Gastroesophageal sphincter (tissue), 4 donors: Measurements from ENCODE around the gene SIRT4. TPM values are rescaled to one million over a fixed set of nuclear protein-coding genes. Genes with fewer than 3 reads are reported as not detected.

Experiments
- ATAC-seq: fragments of 150-250 bp; one replicate; pipeline ENCODE4 v1.9.1; 2016; ENCODE audit warnings: mild to moderate bottlenecking, moderate library complexity
- H3K27ac ChIP-seq, 4 donors: fragments of 200-600 bp; sonication (generic) in 3 of 4; 1 replicate in 3 of 4; 2 replicates in 1 of 4; pipeline ENCODE4 v1.5.1; 2016 to 2019
- H3K27me3 ChIP-seq: fragments of 200-600 bp; sonication (generic); one replicate; pipeline ENCODE4 v1.5.1; 2019
- H3K36me3 ChIP-seq, 2 donors: fragments of 200-600 bp; sonication (generic); one replicate each; pipeline ENCODE4 v1.5.1; 2019; ENCODE audit warnings: control low read depth in 1 of 2
- H3K4me1 ChIP-seq, 3 donors: fragments of 200-600 bp; sonication (generic); 1 replicate in 2 of 3; 2 replicates in 1 of 3; pipeline ENCODE4 v1.5.1; 2016 to 2019; ENCODE audit warnings: control low read depth in 2 of 3
- H3K4me3 ChIP-seq, 2 donors: fragments of 200-600 bp; sonication (generic); one replicate each; pipeline ENCODE4 v1.5.1; 2019; ENCODE audit warnings: mild to moderate bottlenecking in 1 of 2, moderate library complexity in 1 of 2
- H3K9me3 ChIP-seq, 3 donors: fragments of 200-600 bp; sonication (generic); one replicate each; pipeline ENCODE4 v1.5.1; 2017 to 2019; ENCODE audit warnings: control low read depth in 2 of 3
- EP300 ChIP-seq: sonication (generic); formaldehyde crosslinking; IDR thresholded peaks from one replicate; pipeline ENCODE4 v1.6.1; 2017; ENCODE audit warnings: antibody characterized with exemption, mild to moderate bottlenecking
- POLR2A ChIP-seq, 2 donors: fragments of 450-650 bp; IDR thresholded peaks; one replicate each; pipeline ENCODE4 v1.6.1; 2017; ENCODE audit warnings: antibody characterized with exemption in 2 of 2, mild to moderate bottlenecking in 2 of 2, moderate library complexity in 1 of 2
- POLR2AphosphoS5 ChIP-seq: sonication (generic); formaldehyde crosslinking; IDR thresholded peaks from one replicate; pipeline ENCODE4 v1.6.1; 2017; ENCODE audit warnings: antibody characterized with exemption
- WGBS, 2 donors: methylation state at CpG; one replicate each; pipeline ENCODE4 v1.1.5; 2018; ENCODE audit warnings: low coverage in 1 of 2; 5-methylcytosine and 5-hydroxymethylcytosine counted together
- total RNA-seq, 4 donors: library from RNA; depleted of rRNA; stranded (reverse); fragments of >200 nt; gene quantifications; one replicate each; pipeline ENCODE4 v1.1.0, GENCODE V29; 2016
- TF ChIP-seq, protein P1 (sequence below), 4 experiments: fragments of 200-600 bp in 2 of 4; fragments of 450-650 bp in 2 of 4; sonication (generic) in 1 of 4; IDR thresholded peaks; one replicate each; pipeline ENCODE4 v1.5.1; 2017 to 2019; ENCODE audit warnings: antibody characterized with exemption in 4 of 4, mild to moderate bottlenecking in 2 of 4, moderate library complexity in 2 of 4

Gene SIRT4
- total RNA-seq, 4 donors from 2014 or later, result 0.67 to 3.9 (median 3.7) TPM

DNA sequence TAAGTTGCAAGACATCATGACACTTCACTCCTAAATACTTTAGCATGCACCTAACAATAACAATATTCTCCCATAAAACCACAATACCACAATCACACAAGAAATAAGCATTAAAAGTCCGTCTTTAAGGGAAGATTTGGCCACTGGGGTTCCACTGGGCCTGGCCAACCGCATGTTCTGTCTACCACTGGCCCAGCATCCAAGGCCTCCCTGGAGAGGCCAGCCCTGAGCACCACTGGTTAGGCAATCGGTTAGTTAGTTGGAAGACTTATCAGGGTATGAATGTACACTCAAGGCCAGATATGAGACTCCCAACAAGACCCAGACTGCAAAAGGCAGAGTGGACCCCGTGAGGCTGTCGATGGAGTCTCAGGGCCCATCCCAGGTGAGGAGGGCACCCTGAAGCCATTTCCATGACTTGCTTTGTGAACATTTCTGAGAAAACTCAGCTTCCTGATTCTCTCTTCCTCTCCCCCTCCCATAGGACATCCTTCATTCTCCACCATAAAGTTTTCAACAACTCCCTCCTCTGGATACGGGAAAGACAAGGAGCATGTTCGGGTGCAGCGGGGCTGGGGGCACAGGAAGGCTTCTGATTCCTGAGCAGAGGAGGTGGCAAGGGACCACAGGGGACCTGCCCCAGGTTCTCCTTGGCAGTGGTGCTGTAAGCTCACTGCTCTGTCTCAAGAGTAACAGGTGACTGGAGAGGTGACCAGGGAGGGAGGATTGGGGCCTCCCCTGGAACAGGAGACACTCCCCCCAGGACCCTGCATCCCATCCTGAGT, 42.5 kb upstream of the SIRT4 start:
- peaks cover 0 to 10% of the 10 kb centered on the region in 2 donors for H3K36me3 ChIP-seq
- no peak overlapping the region for H3K4me3 ChIP-seq
- no peaks in the 10 kb centered on the region for H3K27me3 ChIP-seq
- H3K9me3 ChIP-seq, result no peaks in the 10 kb centered on the region
- peak; percentile 48 for ATAC-seq
- peaks cover 10 to 100% (median 66%) of the 10 kb centered on the region in 3 donors for H3K4me1 ChIP-seq
- TF ChIP-seq, protein P1, sequence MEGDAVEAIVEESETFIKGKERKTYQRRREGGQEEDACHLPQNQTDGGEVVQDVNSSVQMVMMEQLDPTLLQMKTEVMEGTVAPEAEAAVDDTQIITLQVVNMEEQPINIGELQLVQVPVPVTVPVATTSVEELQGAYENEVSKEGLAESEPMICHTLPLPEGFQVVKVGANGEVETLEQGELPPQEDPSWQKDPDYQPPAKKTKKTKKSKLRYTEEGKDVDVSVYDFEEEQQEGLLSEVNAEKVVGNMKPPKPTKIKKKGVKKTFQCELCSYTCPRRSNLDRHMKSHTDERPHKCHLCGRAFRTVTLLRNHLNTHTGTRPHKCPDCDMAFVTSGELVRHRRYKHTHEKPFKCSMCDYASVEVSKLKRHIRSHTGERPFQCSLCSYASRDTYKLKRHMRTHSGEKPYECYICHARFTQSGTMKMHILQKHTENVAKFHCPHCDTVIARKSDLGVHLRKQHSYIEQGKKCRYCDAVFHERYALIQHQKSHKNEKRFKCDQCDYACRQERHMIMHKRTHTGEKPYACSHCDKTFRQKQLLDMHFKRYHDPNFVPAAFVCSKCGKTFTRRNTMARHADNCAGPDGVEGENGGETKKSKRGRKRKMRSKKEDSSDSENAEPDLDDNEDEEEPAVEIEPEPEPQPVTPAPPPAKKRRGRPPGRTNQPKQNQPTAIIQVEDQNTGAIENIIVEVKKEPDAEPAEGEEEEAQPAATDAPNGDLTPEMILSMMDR (IDR thresholded peaks at IDR 0.05), result no peak
- no peak for TF ChIP-seq EP300
- no peak for TF ChIP-seq POLR2A (IDR thresholded peaks at IDR 0.05)
- TF ChIP-seq POLR2AphosphoS5, result no peak
- peak overlapping the region in 3 of 4 donors; percentile 87 to 93 (median 93) for H3K27ac ChIP-seq
- 62 to 76% methylated on average over 5 of the region's 8 CpGs for WGBS, 2 donors

DNA sequence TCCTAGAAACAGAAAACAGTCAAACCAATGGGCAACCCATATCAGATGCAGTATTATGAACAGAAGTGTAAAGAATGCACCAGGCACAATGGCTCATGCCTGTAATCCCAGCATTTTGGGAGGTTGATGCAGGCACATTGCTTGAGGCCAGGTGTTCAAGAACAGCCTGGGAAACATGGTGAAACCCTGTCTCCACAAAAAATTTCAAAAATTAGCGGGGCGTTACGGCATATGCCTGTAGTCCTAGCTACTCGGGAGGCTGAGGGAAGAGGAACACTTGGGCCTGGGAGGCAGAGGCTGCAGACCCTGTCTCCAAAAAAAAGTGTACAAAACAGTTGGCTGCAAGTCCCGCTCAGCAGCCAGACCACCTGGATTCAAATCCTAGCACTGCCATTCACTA, 41.5 kb upstream of the SIRT4 start:
- Histone ChIP-seq H3K27me3 (no peaks in the 10 kb centered on the region), H3K36me3 (peaks cover 0 to 3% of the 10 kb centered on the region in 2 donors), H3K27ac (peak overlapping the region in 3 of 4 donors; percentile 48 to 93 (median 93)), H3K9me3 (no peaks in the 10 kb centered on the region), H3K4me1 (peaks cover 10 to 95% (median 58%) of the 10 kb centered on the region in 3 donors), H3K4me3 (no peak overlapping the region)
- TF ChIP-seq POLR2AphosphoS5 (no peak), POLR2A (IDR thresholded peaks at IDR 0.05) (no peak), EP300 (no peak)
- TF ChIP-seq, protein P1 (IDR thresholded peaks at IDR 0.05), result no peak
- no peak for ATAC-seq
- WGBS, 2 donors, result 82 to 92% methylated on average over 4 to 5 of the region's 5 CpGs

DNA sequence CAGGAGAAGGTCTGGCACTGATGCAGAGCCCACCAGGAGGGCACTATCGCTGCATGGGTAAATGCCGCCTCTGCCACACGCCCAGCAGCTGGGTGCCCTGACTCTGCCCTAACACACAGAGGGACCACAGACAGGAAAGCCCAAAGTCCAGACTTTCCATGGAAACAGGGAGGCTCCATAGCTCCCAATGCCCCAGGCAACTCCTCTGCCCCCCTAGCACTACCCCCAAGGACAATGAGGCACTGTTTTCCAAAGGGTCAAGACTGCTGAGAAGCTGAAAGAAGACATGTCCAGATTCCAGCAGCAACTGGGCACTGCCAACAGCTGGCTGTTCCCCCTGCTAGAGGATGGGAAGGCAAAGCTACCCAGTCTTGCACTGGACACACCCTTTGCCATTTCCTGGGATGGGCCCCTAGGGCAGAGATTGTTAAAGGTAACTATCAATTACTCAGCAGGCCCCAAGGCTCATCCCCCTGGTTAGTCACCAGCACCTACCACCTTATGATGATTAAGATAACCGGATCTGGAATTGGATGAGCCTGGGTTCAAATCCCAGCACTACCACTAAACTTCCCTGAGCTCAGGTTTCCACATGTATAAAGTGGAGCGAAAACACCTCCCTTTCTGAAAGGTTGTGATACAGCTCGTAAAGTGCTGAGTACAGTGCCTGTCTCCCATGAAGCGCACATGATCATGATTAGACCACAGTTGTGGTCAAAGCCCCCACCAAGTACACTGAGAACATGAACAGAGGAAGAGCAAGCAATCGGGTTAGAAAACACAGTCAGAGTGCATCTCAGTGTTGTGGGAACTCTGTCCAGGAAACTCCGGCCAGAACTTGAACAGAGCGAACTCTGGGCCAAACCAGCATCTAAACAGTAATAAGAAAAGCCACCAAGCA, 39.9 kb upstream of the SIRT4 start:
- peak overlapping the region; percentile 88 to 96 (median 93) for H3K27ac ChIP-seq
- peak overlapping the region in 1 of 2 donors; percentile 99 for H3K4me3 ChIP-seq
- peaks cover 0 to 3% of the 10 kb centered on the region in 2 donors for H3K36me3 ChIP-seq
- 38 to 40% methylated on average over 6 to 7 of the region's 10 CpGs for WGBS, 2 donors
- no peaks in the 10 kb centered on the region for H3K27me3 ChIP-seq
- ATAC-seq, result no peak
- H3K4me1 ChIP-seq, result peaks cover 6 to 85% (median 43%) of the 10 kb centered on the region in 3 donors
- no peak for TF ChIP-seq POLR2A (IDR thresholded peaks at IDR 0.05)
- no peak for TF ChIP-seq EP300
- TF ChIP-seq, protein P1 (IDR thresholded peaks at IDR 0.05), result no peak
- no peak for TF ChIP-seq POLR2AphosphoS5
- no peaks in the 10 kb centered on the region for H3K9me3 ChIP-seq

DNA sequence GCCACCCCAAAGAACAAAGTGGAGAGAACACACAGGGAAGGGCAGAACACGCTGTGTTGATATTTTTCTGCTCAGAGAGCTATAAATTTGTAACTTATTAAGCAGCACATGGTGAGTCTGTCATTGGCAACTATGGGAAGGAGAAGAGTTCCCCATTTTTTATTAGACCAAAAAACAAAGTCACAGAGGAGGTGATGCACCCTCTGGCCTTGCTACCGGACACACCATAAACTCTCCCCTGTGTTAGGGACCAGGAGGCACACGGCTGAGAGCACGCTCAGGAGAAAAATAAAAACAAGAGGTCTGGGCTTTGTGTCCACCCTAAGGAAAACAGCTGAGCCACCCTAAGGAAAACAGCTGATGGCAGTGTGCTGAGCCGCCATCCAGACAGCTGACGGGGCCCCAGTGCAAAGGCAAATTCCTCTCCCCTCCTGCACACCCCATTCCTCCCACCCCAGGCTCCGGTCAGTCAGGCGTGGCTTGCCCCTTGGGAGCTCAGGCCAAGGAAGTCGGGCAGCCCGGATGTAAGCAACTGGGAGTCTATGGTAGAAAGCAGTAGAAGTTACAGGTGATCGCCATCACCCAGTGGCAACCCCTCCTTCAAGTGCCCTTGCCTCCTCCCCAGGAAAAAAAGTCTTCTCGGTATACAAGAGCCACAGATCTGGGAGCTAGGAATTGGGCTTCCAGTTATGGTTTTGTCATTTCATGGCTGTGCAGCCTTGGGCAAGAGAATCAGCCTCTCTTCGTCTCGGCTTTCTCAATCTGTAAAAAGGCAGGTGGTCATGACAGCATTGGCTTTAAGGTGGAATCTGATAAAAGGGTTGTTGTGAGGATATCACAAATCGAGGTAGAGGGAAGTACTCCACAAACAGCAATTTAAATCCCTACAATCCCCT, 39.0 kb upstream of the SIRT4 start:
- Histone ChIP-seq H3K9me3 (no peaks in the 10 kb centered on the region), H3K4me3 (peak overlapping the region; percentile 99), H3K27me3 (no peaks in the 10 kb centered on the region), H3K36me3 (peaks cover 0 to 3% of the 10 kb centered on the region in 2 donors), H3K4me1 (peaks cover 4 to 76% (median 34%) of the 10 kb centered on the region in 3 donors), H3K27ac (peak overlapping the region; percentile 88 to 96 (median 93))
- 10 to 11% methylated on average over 5 to 8 of the region's 15 CpGs for WGBS, 2 donors
- ATAC-seq, result no peak
- TF ChIP-seq POLR2AphosphoS5 (no peak), POLR2A (IDR thresholded peaks at IDR 0.05) (no peak), EP300 (no peak)
- TF ChIP-seq, protein P1 (IDR thresholded peaks at IDR 0.05), result no peak
